GM12878 (cell line): ENCODE measurements around the gene STEAP2. TPM values are rescaled to one million over a fixed set of nuclear protein-coding genes. Genes with fewer than 3 reads are reported as not detected.

ENCODE experiments used
- ATAC-seq: fragments of 200-7000 bp; cut with Tn5 transposase; 3 replicates; pipeline ENCODE4 v1.9.1; 2020; ENCODE audit warnings: mild to moderate bottlenecking, moderate library complexity
- BruUV-seq: library from RNA; stranded (reverse); fragments of 400-500 nt; replicated peaks from 2 replicates; lab custom pipeline; 2021; lab: Mats Ljungman, UMichigan
- CTCF ChIA-PET: fragments of 300-600 bp; sonication (Branson Sonifier 250); formaldehyde crosslinking; extraction: SDS; loops from one replicate; lab custom pipeline; 2021; ENCODE audit warnings: inconsistent platforms; lab: Yijun Ruan, JAX
- POLR2A ChIA-PET: fragments of 350-600 bp; formaldehyde crosslinking; extraction: SDS; loops from one replicate; lab custom pipeline; 2021; ENCODE audit warnings: inconsistent platforms; lab: Charles Lee
- RAD21 ChIA-PET: fragments of 300-600 bp; sonication (Branson Sonifier 250); formaldehyde crosslinking; loops from one replicate; lab custom pipeline; 2023; ENCODE audit warnings: antibody characterized with exemption; ENCODE audit not compliant: unreplicated experiment; lab: Charles Lee
- SMC1A ChIA-PET: fragments of 300-600 bp; sonication (Branson Sonifier 250); formaldehyde crosslinking; loops from one replicate; lab custom pipeline; 2023; ENCODE audit not compliant: unreplicated experiment, uncharacterized antibody; lab: Charles Lee
- DNase-seq: peaks from one replicate; pipeline ENCODE4 v3.0.0-alpha.2; 2011; ENCODE audit warnings: low read depth, low spot score
- FAIRE-seq: peaks from 3 replicates; lab custom pipeline; 2011; peaks lifted over from hg19 to GRCh38; lab: Jason Lieb, UNC
- H2AFZ ChIP-seq: 2 replicates; pipeline ENCODE4 v1.6.0; 2011; ENCODE audit warnings: low read depth, low read length, control low read depth; ENCODE audit not compliant: control insufficient read depth
- H3K27ac ChIP-seq: 2 replicates; pipeline ENCODE4 v1.5.1; 2011; ENCODE audit warnings: control low read depth; ENCODE audit not compliant: control insufficient read depth, insufficient read depth
- H3K27me3 ChIP-seq, 2 experiments: replicated peaks in 1 of 2; 2 replicates each; pipeline versions ENCODE4 v1.6.0 to v1.6.1; 2011; ENCODE audit warnings: low read length in 1 of 2; ENCODE audit not compliant: control insufficient read depth in 2 of 2, insufficient read depth in 2 of 2
- H3K36me3 ChIP-seq, 2 experiments: 2 replicates each; pipeline ENCODE4 v1.5.1; 2011; ENCODE audit warnings: low read length in 1 of 2; ENCODE audit not compliant: control insufficient read depth in 2 of 2, insufficient read depth in 2 of 2
- H3K4me1 ChIP-seq: 2 replicates; pipeline ENCODE4 v1.6.1; 2011; ENCODE audit warnings: mild to moderate bottlenecking, low read length, moderate library complexity, mixed read lengths; ENCODE audit not compliant: control insufficient read depth, insufficient read depth
- H3K4me2 ChIP-seq: 2 replicates; pipeline ENCODE4 v1.6.0; 2011; ENCODE audit warnings: control low read depth; ENCODE audit not compliant: control insufficient read depth, insufficient read depth
- H3K4me3 ChIP-seq: fragments of 200-600 bp; sonication (generic); 2 replicates; pipeline ENCODE4 v1.5.1; 2016
- H3K79me2 ChIP-seq: 2 replicates; pipeline ENCODE4 v1.6.0; 2011; ENCODE audit warnings: low read length; ENCODE audit not compliant: control insufficient read depth, insufficient read depth
- H3K9ac ChIP-seq: 2 replicates; pipeline ENCODE4 v1.8.0; 2011; ENCODE audit warnings: low read length, control low read depth, mixed read lengths; ENCODE audit not compliant: control insufficient read depth, insufficient read depth
- H3K9me3 ChIP-seq: replicated peaks from 3 replicates; pipeline ENCODE4 v1.5.1; 2011; ENCODE audit warnings: mild to moderate bottlenecking, low read length; ENCODE audit not compliant: control insufficient read depth, insufficient read depth
- H4K20me1 ChIP-seq: 2 replicates; pipeline ENCODE4 v1.6.0; 2011; ENCODE audit not compliant: control insufficient read depth, insufficient read depth
- FOXK2 ChIP-seq: fragments of 450-650 bp; IDR thresholded peaks from 2 replicates; pipeline ENCODE4 v1.6.1; 2017; ENCODE audit warnings: mild to moderate bottlenecking, moderate library complexity
- MLLT1 ChIP-seq: fragments of 450-650 bp; IDR thresholded peaks from 2 replicates; pipeline ENCODE4 v1.6.1; 2016; ENCODE audit warnings: mild to moderate bottlenecking
- POLR2A ChIP-seq: IDR thresholded peaks from 2 replicates; pipeline ENCODE4 v1.6.1; 2011; ENCODE audit warnings: low read depth, mild to moderate bottlenecking, low read length
- SMAD5 ChIP-seq: IDR thresholded peaks from 2 replicates; pipeline ENCODE4 v1.6.1; 2016; ENCODE audit warnings: antibody characterized with exemption, low read depth
- TCF7 ChIP-seq: IDR thresholded peaks from 2 replicates; pipeline ENCODE4 v1.6.1; 2014; ENCODE audit warnings: antibody characterized with exemption, borderline replicate concordance
- ZBTB11 ChIP-seq: fragments of 450-650 bp; formaldehyde crosslinking; IDR thresholded peaks from 2 replicates; pipeline ENCODE4 v1.5.0; 2022; ENCODE audit warnings: mild to moderate bottlenecking, missing genetic modification characterization
- WGBS: methylation state at CpG from one replicate; pipeline ENCODE4 v1.1.6; 2016; ENCODE audit warnings: low lambda C conversion rate; ENCODE audit not compliant: insufficient replicate concordance, insufficient coverage; ENCODE audit errors: missing lambda C conversion rate; 5-methylcytosine and 5-hydroxymethylcytosine counted together
- in situ Hi-C: fragments of 300-500 bp; cut with MboI; formaldehyde crosslinking; loops from 9 replicates; pipeline ENCODE4 v1.14.3; 2018; ENCODE audit warnings: mixed read lengths
- intact Hi-C: fragments of 100-400 bp; cut with micrococcal nuclease; formaldehyde crosslinking; loops from one replicate; pipeline ENCODE4 v1.14.2; 2022; ENCODE audit not compliant: unreplicated experiment
- polyA plus RNA-seq, 11 experiments: library from polyadenylated mRNA; depleted of rRNA in 4 of 11; unstranded in 6 of 11; stranded (reverse) in 5 of 11; fragments of >200 nt; fragmentation: Nextera tagmentation in 4 of 11; fragmentation: Illumina TruSeq in 1 of 11; extraction: Ambion mirVana in 4 of 11; extraction: Trizol in 1 of 11; gene quantifications; 1 replicate in 1 of 11; 2 replicates in 10 of 11; pipeline versions ENCODE4 v1.2.1 to v1.2.3, GENCODE V29; 2011 to 2016; ENCODE audit warnings: inconsistent platforms in 2 of 11, missing spikeins in 2 of 11, low read depth in 1 of 11
- total RNA-seq, 4 experiments: library from RNA; depleted of rRNA in 3 of 4; stranded (reverse); fragments of >200 nt in 3 of 4; fragmentation: Illumina TruSeq in 1 of 4; extraction: Trizol in 1 of 4; gene quantifications; 2 replicates each; pipeline versions ENCODE4 v1.2.1 to v1.2.3, GENCODE V29; 2013 to 2021

Gene STEAP2
- total and polyA plus RNA-seq, 10 of the 15 experiments (the other 5 are each of a cell fraction or from before 2014, with no cell fraction given), result 0.64 to 17.6 (median 1.8) TPM

GRCh38 chr7:90210981-90211380 is 559 bp upstream of the STEAP2 start:
- POLR2A ChIA-PET, result interaction anchor here (0.6 to 7.6 kb wide), 17 partner anchors 9 to 93 kb away, joined by 3 to 92 read pairs (median 5); partner anchors contain the start of gene CFAP69
- Histone ChIP-seq H3K9ac (no peak overlapping the region), H3K4me3 (no peak overlapping the region), H3K4me2 (no peak overlapping the region), H3K36me3 (no peaks in the 10 kb centered on the region), H4K20me1 (no peaks in the 10 kb centered on the region), H3K4me1 (no peaks in the 10 kb centered on the region), H3K27me3 (peaks cover 1 to 17% of the 10 kb centered on the region in 2 experiments), H3K79me2 (no peaks in the 10 kb centered on the region), H3K27ac (no peak overlapping the region), H2AFZ (no peak overlapping the region), H3K9me3 (no peaks in the 10 kb centered on the region)
- DNase-seq (no peak), ATAC-seq (peak; percentile 22), FAIRE-seq (no peak)
- in situ Hi-C loops, result no loop called here
- CTCF ChIA-PET, result interaction anchor here (1.4 to 6.8 kb wide), 14 partner anchors 14 to 217 kb away, joined by 4 to 67 read pairs (median 8); partner anchors contain the start of gene STEAP1
- WGBS, result 12% methylated on average over 11 of the region's 11 CpGs
- intact Hi-C loops, result loop anchor here (1.0 kb wide), 2 partner anchors 30 to 56 kb away; no protein-coding TSS in a partner anchor
- SMC1A ChIA-PET, result interaction anchor here (0.7 to 8.5 kb wide), 22 partner anchors 9 to 57 kb away, joined by 3 to 116 read pairs (median 7); partner anchors contain the start of genes CFAP69 and STEAP1
- BruUV-seq, result no TSS peak
- TF ChIP-seq SMAD5 (no peak), ZBTB11 (CRISPR knock-in tag) (no peak), TCF7 (no peak), FOXK2 (no peak), POLR2A (no peak), MLLT1 (0 out of 2 replicates have a peak, but pooled peaks have one; percentile 27)
- RAD21 ChIA-PET, result interaction anchor here (0.8 to 8.1 kb wide), 17 partner anchors 9 to 56 kb away, joined by 3 to 90 read pairs (median 10); partner anchors contain the start of genes CFAP69 and STEAP1
